AG10803 (cell line): ENCODE data around the gene PPP1R16B.
"Not testable (repeated sequence)": the region's sequence is repeated elsewhere in the genome, so short reads cannot be mapped to it uniquely, and the experiment has no call there.

Experiments
- DNase-seq: peaks from one replicate; pipeline ENCODE4 v3.0.0; 2010; ENCODE audit warnings: low read depth
- H3K4me3 ChIP-seq: 2 replicates; pipeline ENCODE4 v1.5.1; 2011; ENCODE audit warnings: mild to moderate bottlenecking, low read length, control low read depth
- CTCF ChIP-seq: conservative IDR thresholded peaks from 2 replicates; pipeline ENCODE4 v1.5.1; 2011; ENCODE audit warnings: mild to moderate bottlenecking, low read length, control low read depth, inconsistent platforms

The PPP1R16B gene

GRCh38 chr20:38853759-38854158 lies 48.3 kb downstream of the PPP1R16B start:
- no peak overlapping the region for H3K4me3 ChIP-seq
- TF ChIP-seq CTCF, result no peak
- DNase-seq, result no peak

- DNase-seq, result no peak
- no peak overlapping the region for H3K4me3 ChIP-seq
- TF ChIP-seq CTCF, result no peak
Observed at GRCh38 chr20:38854654-38855066, 49.2 kb downstream of the PPP1R16B start.

GRCh38 chr20:38855356-38855755 lies 49.9 kb downstream of the PPP1R16B start:
- H3K4me3 ChIP-seq, result no peak overlapping the region
- DNase-seq, result peak; percentile 75
- TF ChIP-seq CTCF, result no peak

GRCh38 chr20:38856570-38856969 lies 51.1 kb downstream of the PPP1R16B start:
- DNase-seq, result no peak
- H3K4me3 ChIP-seq, result no peak overlapping the region
- TF ChIP-seq CTCF, result no peak

GRCh38 chr20:38857703-38858102 lies 52.2 kb downstream of the PPP1R16B start:
- DNase-seq, result no peak
- no peak for TF ChIP-seq CTCF

GRCh38 chr20:38859070-38859690 lies 53.7 kb downstream of the PPP1R16B start:
- no peak for DNase-seq
- no peak overlapping the region for H3K4me3 ChIP-seq
- TF ChIP-seq CTCF, result no peak

More at GRCh38 chr20:38857703-38858102, 52.2 kb downstream of the PPP1R16B start:
- H3K4me3 ChIP-seq, result no peak overlapping the region

- H3K4me3 ChIP-seq, DNase-seq: not testable (repeated sequence)
Observed at GRCh38 chr20:38859857-38860256, 54.4 kb downstream of the PPP1R16B start.

GRCh38 chr20:38861071-38861401 lies 55.5 kb downstream of the PPP1R16B start:
- DNase-seq, result no peak
- TF ChIP-seq CTCF, result no peak
- no peak overlapping the region for H3K4me3 ChIP-seq
